ENCODE measurements around the gene GCM1.

DNA sequence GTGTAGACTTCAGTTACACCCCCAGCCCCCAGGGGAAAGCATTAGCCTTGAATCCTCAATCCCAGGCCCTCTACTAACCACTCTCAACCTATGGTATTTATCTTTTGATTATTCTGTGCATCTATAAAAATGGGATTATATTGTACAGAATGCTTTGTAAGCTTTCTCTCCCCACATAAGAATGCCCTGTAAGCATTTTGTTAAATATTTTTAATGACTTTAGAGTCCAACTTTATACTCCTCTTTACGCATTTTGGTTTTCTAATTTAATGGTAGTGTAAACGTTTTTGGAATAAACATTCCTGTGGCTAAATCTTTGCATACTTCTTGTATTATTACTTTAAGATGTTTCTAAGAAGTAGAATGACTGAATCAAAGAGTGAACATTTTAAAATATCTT lies 48.1 kb downstream of the GCM1 start:
- TF ChIP-seq, protein P1, sequence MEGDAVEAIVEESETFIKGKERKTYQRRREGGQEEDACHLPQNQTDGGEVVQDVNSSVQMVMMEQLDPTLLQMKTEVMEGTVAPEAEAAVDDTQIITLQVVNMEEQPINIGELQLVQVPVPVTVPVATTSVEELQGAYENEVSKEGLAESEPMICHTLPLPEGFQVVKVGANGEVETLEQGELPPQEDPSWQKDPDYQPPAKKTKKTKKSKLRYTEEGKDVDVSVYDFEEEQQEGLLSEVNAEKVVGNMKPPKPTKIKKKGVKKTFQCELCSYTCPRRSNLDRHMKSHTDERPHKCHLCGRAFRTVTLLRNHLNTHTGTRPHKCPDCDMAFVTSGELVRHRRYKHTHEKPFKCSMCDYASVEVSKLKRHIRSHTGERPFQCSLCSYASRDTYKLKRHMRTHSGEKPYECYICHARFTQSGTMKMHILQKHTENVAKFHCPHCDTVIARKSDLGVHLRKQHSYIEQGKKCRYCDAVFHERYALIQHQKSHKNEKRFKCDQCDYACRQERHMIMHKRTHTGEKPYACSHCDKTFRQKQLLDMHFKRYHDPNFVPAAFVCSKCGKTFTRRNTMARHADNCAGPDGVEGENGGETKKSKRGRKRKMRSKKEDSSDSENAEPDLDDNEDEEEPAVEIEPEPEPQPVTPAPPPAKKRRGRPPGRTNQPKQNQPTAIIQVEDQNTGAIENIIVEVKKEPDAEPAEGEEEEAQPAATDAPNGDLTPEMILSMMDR (IDR thresholded peaks at IDR 0.05): no peak
- TF ChIP-seq POLR2A (IDR thresholded peaks at IDR 0.05): no peak

Measured in stomach (tissue), 4 donors.